NCI-H748 treated with DMSO at 0.1 percent for 48 hours (cell line): Measurements from ENCODE around the gene PIGU.

Source experiments
- DNase-seq: peaks from one replicate; lab custom pipeline; 2025; lab: John Stamatoyannopoulos, UW

PIGU gene

DNA sequence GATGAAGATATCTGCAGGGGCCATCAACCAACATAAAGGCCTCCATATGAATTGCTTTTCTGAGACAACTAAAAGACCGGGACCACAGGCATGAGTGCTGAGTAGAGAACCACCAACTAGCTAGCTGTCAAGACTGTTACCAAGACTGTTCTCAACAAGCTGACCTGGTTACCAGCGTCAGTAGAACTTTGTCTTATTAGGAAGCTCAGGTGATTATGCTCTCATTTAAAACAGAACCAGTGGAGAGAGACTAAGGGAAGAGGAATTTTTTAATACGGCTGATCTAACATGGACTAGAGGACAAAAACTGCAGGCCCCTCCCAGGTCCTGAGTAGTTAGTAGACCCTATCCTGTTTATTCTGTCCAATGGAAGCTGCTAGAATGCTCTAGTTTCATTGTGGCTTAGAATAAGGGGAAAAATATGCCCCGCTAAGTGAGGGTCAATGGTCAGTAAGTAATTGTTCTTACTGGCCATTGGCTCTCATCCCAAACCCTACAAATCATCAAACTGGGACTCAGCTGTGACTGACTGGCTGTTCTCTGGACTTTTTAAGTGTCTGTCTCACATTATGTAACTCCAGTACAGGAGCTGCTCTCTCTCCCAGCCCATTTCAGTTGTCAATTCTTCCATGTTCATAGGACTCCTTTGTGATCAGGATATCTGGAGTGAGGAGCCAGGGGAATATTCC, 164.5 kb downstream of the PIGU start:
- no peak for DNase-seq

DNA sequence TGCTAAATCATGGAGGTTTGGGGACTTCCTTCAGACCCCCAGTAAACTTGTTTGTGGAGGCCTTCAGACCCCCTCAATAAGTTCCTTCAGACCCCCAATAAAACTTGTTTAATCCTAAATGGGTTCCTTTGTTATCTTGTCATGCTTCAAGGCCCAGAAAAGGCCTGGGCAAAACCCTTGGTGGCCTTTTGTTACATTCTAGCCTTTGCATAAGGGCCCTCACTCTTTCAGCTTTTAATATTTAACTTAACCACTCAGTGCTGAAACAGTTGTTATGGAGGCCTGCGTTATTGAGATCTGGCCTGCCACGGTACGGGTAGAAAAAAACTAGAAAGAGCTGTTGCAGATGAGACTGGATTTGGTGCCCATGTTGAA, 165.0 kb downstream of the PIGU start:
- no peak for DNase-seq

GRCh38 chr20:34510575-34510974, 166.3 kb downstream of the PIGU start:
- no peak for DNase-seq
